HG03342 (cell line): Measurements from ENCODE around the gene KRTCAP3.
A peak's percentile ranks its signal among the peaks of the same experiment; 100 is the strongest.

Experiments used
- ATAC-seq: cut with Tn5 transposase; IDR thresholded peaks from one replicate; pipeline ENCODE4 v1.9.1; 2021; ENCODE audit warnings: mild to moderate bottlenecking, moderate library complexity; ENCODE audit not compliant: unreplicated experiment

KRTCAP3 gene

GRCh38 chr2:27435628-27436027 is 6.6 kb upstream of the KRTCAP3 start:
- ATAC-seq, result no peak

GRCh38 chr2:27441226-27441926 is 805 bp upstream of the KRTCAP3 start:
- no peak for ATAC-seq

DNA sequence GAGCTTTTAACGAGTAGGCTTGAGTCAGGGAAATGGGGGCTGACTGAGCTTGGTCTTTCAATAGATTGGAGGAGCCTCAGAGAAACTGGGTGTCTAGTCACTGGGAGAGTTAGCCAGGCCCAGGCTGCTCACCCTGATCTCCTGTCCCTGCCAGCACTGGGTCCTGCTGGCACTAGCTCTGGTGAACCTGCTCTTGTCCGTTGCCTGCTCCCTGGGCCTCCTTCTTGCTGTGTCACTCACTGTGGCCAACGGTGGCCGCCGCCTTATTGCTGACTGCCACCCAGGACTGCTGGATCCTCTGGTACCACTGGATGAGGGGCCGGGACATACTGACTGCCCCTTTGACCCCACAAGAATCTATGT is 720 bp downstream of the KRTCAP3 start:
- no peak for ATAC-seq

DNA sequence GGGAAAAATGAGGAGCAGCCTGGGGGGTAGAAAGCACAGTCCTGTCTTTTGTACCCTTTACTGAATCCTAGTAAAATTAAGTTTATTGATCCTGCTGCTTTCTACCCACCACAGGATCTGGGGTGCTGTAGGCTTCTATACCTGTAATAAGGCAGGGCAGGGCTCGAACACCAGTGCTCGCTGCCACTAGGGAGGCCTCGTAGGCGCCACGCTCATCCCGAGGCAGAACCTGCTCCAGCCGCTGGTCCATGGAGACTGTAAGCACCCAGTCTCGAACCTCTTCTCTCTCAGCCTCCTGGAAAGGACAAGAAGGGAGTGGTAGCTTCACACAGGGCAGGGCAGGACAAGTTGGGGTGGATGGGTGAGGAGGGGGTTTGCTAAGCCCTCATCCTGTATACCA is 3.0 kb downstream of the KRTCAP3 start:
- ATAC-seq, result no peak

- no peak for ATAC-seq
Observed at GRCh38 chr2:27445615-27446014, 3.4 kb downstream of the KRTCAP3 start.

DNA sequence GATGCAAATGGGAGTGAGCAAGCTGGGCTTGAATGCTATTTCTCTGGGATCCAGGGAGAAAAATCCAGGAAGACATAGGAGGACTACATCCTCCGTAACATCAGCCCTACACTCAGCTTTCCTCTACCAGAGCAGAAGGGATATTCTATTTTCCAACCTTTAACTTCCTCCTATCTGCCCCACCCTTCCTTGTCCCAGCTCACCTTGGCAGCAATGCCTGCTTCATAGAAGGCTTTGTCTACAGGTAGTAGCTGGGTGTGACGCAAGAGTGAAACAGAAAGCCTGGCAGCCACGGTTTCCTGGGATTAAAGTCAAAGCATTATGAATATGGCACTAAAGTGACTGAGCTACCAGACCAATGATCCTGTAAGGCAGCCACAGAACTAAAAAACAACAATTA is 3.9 kb downstream of the KRTCAP3 start:
- no peak for ATAC-seq

- ATAC-seq, result no peak
Observed at GRCh38 chr2:27448381-27448780, 6.2 kb downstream of the KRTCAP3 start.

DNA sequence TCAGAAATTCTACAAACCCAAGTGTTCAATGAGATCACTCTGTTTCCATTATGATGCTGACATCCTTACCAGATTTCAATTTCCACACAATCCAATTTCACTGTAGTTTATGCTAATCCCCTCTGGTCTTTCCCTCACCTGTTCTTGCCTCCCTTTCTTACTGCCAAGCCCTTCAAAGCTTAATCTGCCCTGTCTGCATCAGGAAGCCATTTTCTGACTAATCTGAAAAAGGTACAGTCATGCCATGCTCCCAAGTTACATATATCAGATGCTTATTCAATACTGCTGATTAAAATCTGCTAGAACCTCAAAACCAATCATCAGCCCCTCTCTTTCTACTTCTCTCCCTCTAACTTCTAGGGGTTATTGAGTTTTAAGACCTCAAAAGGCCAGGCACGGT is 8.9 kb downstream of the KRTCAP3 start:
- no peak for ATAC-seq

GRCh38 chr2:27453968-27454367 is 11.8 kb downstream of the KRTCAP3 start:
- no peak for ATAC-seq

DNA sequence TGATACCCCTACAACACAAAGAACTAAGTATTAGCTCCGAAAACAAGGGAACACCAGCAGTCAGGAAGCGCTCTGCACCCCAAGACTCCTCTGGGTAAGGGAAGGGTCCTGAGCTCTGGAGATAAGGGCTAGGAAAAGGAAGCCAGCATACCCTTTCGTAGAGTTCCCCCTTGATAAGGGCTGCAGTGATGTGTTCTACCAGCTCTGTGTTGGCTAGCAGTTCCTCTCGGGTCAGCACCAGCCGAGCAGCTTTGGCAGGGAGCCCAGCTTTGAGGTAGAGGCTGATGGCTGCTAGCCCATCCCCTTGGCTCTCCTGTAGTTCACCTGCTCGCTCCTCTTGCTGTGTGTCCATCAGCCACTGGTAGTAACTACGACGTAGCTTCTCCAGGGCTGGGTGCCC is 18.9 kb downstream of the KRTCAP3 start:
- ATAC-seq, result no peak

- no peak for ATAC-seq
Observed at GRCh38 chr2:27464443-27464842, 22.3 kb downstream of the KRTCAP3 start.

- ATAC-seq, result no peak
Observed at GRCh38 chr2:27471961-27472360, 29.8 kb downstream of the KRTCAP3 start.

GRCh38 chr2:27485496-27485895 is 43.3 kb downstream of the KRTCAP3 start:
- no peak for ATAC-seq

DNA sequence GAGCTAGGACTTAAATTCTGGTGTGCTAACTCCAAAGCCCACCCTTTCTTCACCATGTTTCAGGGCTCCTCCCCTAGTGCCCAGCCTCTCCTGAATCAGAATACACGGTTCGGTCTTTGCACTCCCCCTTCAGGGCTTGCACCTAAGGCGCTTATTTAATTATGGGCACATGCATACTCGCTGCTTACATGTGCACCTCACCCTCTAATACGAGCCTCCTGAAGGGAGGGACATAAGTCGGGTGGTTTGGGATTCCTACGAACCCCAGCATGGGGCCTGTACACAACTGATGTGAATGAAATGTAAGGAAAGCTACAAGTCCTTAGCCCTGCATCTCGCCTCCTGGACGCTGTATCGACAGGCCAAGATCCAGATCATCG is 46.9 kb downstream of the KRTCAP3 start:
- peak; percentile 19 for ATAC-seq

DNA sequence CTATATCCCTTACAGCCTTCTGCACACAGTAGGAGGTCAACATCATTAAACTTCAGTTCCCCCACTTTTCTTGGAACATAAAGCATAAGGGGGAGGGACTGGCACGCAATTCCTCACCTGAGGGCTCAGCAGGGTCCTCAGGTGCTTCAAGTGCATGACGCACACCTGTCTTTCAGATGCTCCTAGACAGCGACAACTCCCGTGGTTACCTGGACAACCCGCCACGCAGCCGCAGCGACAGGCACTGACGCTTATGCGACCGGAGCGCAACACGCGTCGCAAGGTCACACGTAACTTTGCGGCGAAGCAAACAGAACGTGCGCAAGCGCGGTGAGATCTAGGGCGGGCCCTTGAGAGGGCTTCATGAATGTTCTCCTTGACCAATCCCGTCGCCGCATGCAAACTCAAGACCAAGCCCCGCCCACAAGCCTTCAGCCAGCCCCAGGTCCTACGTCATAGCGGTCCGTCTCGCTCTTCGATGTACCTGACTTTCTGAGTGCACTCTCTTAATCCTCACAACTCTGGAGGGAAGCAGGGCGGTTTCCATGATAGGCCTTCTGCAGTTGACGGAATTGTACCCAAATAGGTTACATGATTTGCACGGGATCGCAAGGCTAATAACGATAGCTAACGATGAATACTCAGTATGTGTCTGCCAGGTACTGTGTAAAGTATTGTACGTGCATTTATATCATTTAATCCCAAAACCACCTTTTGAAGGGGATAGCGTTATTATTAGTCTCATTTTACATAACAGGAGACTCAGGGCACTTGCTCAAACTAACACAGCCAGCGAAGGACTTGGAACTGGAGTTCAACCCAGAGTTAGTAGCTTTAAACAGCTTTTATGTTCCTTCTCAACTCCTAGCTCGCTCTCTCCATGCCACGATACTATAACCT is 47.6 kb downstream of the KRTCAP3 start, which contains the start of gene IFT172:
IFT172 (minus strand) TSS at position 246 of the 900 bp plus-strand sequence; CDS start at position 156, 90 bp downstream.
- peak; percentile 90 for ATAC-seq

- no peak for ATAC-seq
Observed at GRCh38 chr2:27492557-27492956, 50.4 kb downstream of the KRTCAP3 start.

DNA sequence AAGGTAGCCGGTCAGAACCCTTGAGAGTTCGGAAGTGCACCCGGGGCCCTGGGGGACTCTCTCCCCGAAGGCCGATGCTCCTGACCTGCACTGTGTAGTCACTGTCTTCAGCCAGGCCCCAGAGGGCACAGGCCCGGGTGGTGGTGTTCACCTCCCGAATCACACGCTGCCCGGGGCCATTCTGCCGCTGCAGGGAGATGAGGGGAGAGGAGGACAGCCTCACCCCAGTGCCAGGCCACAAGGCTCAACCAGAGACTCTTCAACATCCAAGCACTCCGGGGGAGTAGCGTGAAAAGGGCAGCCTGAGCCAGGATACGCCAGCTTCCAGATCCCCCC is 51.7 kb downstream of the KRTCAP3 start:
- ATAC-seq, result no peak
